A549 (cell line): ENCODE results near the gene SHISA3. TPM values are rescaled to one million over a fixed set of nuclear protein-coding genes. Genes with fewer than 3 reads are reported as not detected.
"Not testable (repeated sequence)": the region's sequence is repeated elsewhere in the genome, so short reads cannot be mapped to it uniquely, and the experiment has no call there.

Experiments
- ATAC-seq, 2 experiments: fragments of 200-7000 bp in 1 of 2; fragments of >200 bp in 1 of 2; cut with Nextera tagmentation in 1 of 2; cut with Tn5 transposase in 1 of 2; 3 replicates each; pipeline versions ENCODE4 v1.8.0 to v1.9.1; 2018 to 2020; ENCODE audit warnings: mild to moderate bottlenecking in 1 of 2, moderate library complexity in 1 of 2
- CTCF ChIA-PET: fragments of 300-600 bp; sonication (Branson Sonifier 250); formaldehyde crosslinking; extraction: SDS; loops from one replicate; lab custom pipeline; 2021; ENCODE audit warnings: antibody characterized with exemption, inconsistent platforms; lab: Yijun Ruan, JAX
- POLR2A ChIA-PET: fragments of 350-600 bp; formaldehyde crosslinking; extraction: SDS; loops from one replicate; lab custom pipeline; 2021; ENCODE audit warnings: antibody characterized with exemption, inconsistent platforms; lab: Yijun Ruan, JAX
- DNase-seq, 2 experiments: peaks; one replicate each; pipeline versions ENCODE4 v3.0.0 to v3.0.0-alpha.2; 2011 to 2016; ENCODE audit warnings: low read depth in 1 of 2, low spot score in 1 of 2
- FAIRE-seq: peaks from 2 replicates; lab custom pipeline; 2011; peaks lifted over from hg19 to GRCh38; lab: Jason Lieb, UNC
- H3K27ac ChIP-seq, 2 experiments: fragments of >200 bp; sonication (Bioruptor Twin); formaldehyde crosslinking; 3 replicates each; pipeline ENCODE4 v1.5.1; 2016 to 2017
- H3K4me1 ChIP-seq: fragments of >200 bp; sonication (Bioruptor Twin); formaldehyde crosslinking; 3 replicates; pipeline ENCODE4 v1.6.1; 2016
- H3K4me2 ChIP-seq: fragments of >200 bp; sonication (Bioruptor Twin); formaldehyde crosslinking; 3 replicates; pipeline ENCODE4 v1.6.1; 2016
- H3K4me3 ChIP-seq: fragments of >200 bp; sonication (Bioruptor Twin); formaldehyde crosslinking; 3 replicates; pipeline ENCODE4 v1.5.1; 2016
- H3K9me3 ChIP-seq: fragments of >200 bp; sonication (Bioruptor Twin); formaldehyde crosslinking; 3 replicates; pipeline ENCODE4 v1.6.1; 2016
- CEBPB ChIP-seq, 2 experiments: fragments of >200 bp in 1 of 2; sonication (Bioruptor Twin) in 1 of 2; formaldehyde crosslinking in 1 of 2; IDR thresholded peaks; 2 replicates each; pipeline ENCODE4 v1.6.1; 2012 to 2016
- EHF ChIP-seq: fragments of 250-450 bp; sonication (Bioruptor Pico); IDR thresholded peaks from 2 replicates; pipeline ENCODE4 v1.5.0; 2020; ENCODE audit warnings: mild to moderate bottlenecking
- FOSB ChIP-seq: fragments of 250-450 bp; sonication (Bioruptor Pico); IDR thresholded peaks from 2 replicates; pipeline ENCODE4 v1.5.0; 2020; ENCODE audit warnings: mild to moderate bottlenecking, moderate library complexity
- FOSL2 ChIP-seq, 2 experiments: fragments of 450-650 bp in 1 of 2; fragments of >200 bp in 1 of 2; sonication (Bioruptor Twin) in 1 of 2; formaldehyde crosslinking; IDR thresholded peaks; 2 replicates each; pipeline versions ENCODE4 v1.5.0 to v1.6.1; 2016 to 2020; ENCODE audit warnings: mild to moderate bottlenecking in 1 of 2, moderate library complexity in 1 of 2
- GATA3 ChIP-seq: IDR thresholded peaks from 2 replicates; pipeline ENCODE4 v1.6.1; 2012; ENCODE audit warnings: borderline replicate concordance
- HMGXB4 ChIP-seq: fragments of 250-450 bp; sonication (Bioruptor Pico); IDR thresholded peaks from 2 replicates; pipeline ENCODE4 v1.5.0; 2021; ENCODE audit warnings: mild to moderate bottlenecking, moderate library complexity, borderline replicate concordance
- HOXA7 ChIP-seq: fragments of 250-450 bp; sonication (Bioruptor Pico); IDR thresholded peaks from 2 replicates; pipeline ENCODE4 v1.5.0; 2020; ENCODE audit warnings: mild to moderate bottlenecking, moderate library complexity
- HOXB13 ChIP-seq: fragments of 250-450 bp; sonication (Bioruptor Pico); IDR thresholded peaks from 2 replicates; pipeline ENCODE4 v1.5.0; 2020; ENCODE audit warnings: low read depth, mild to moderate bottlenecking, moderate library complexity
- MAFK ChIP-seq: fragments of 450-650 bp; IDR thresholded peaks from 2 replicates; pipeline ENCODE4 v1.6.1; 2014; ENCODE audit not compliant: partially characterized antibody
- MAX ChIP-seq: IDR thresholded peaks from 2 replicates; pipeline ENCODE4 v1.6.1; 2012
- MAZ ChIP-seq: fragments of 150-350 bp; IDR thresholded peaks from 2 replicates; pipeline ENCODE4 v1.6.1; 2014; ENCODE audit warnings: antibody characterized with exemption, low read depth, low read length, borderline replicate concordance
- MYC ChIP-seq: IDR thresholded peaks from 2 replicates; pipeline ENCODE4 v1.6.1; 2012; ENCODE audit warnings: mild to moderate bottlenecking, inconsistent platforms, low read length, improper control_type of control experiment, borderline replicate concordance
- NR3C1 ChIP-seq: fragments of >200 bp; sonication (Bioruptor Twin); formaldehyde crosslinking; IDR thresholded peaks from 3 replicates; pipeline ENCODE4 v1.6.1; 2017
- PBX3 ChIP-seq: IDR thresholded peaks from 2 replicates; pipeline ENCODE4 v1.6.1; 2012
- POLR2AphosphoS2 ChIP-seq: conservative IDR thresholded peaks from 2 replicates; pipeline ENCODE4 v1.6.1; 2012; ENCODE audit warnings: low read length, improper control_type of control experiment, inconsistent platforms
- RAD21 ChIP-seq, 2 experiments: fragments of >200 bp in 1 of 2; sonication (Bioruptor Twin) in 1 of 2; formaldehyde crosslinking in 1 of 2; IDR thresholded peaks in 1 of 2; conservative IDR thresholded peaks in 1 of 2; 2 replicates in 1 of 2; 3 replicates in 1 of 2; pipeline ENCODE4 v1.6.1; 2012 to 2018; ENCODE audit warnings: inconsistent platforms in 1 of 2
- RNF2 ChIP-seq: fragments of 200-600 bp; sonication (generic); IDR thresholded peaks from 2 replicates; pipeline ENCODE4 v1.6.1; 2016; ENCODE audit warnings: low read depth, mild to moderate bottlenecking, antibody characterized with exemption, moderate library complexity, borderline replicate concordance
- SMC3 ChIP-seq: fragments of >200 bp; sonication (Bioruptor Twin); formaldehyde crosslinking; IDR thresholded peaks from 3 replicates; pipeline ENCODE4 v1.6.1; 2018; ENCODE audit warnings: inconsistent platforms
- SREBF2 ChIP-seq: fragments of 450-650 bp; IDR thresholded peaks from 2 replicates; pipeline ENCODE4 v1.6.1; 2014; ENCODE audit warnings: mild to moderate bottlenecking, moderate library complexity
- TP53 ChIP-seq: fragments of 250-450 bp; sonication (Bioruptor Pico); IDR thresholded peaks from 2 replicates; pipeline ENCODE4 v1.5.0; 2021; ENCODE audit warnings: mild to moderate bottlenecking, moderate library complexity
- ZFP36 ChIP-seq: fragments of 450-650 bp; IDR thresholded peaks from 2 replicates; pipeline ENCODE4 v1.6.1; 2014; ENCODE audit warnings: borderline replicate concordance; ENCODE audit not compliant: partially characterized antibody
- WGBS: methylation state at CpG from one replicate; pipeline ENCODE4 v1.1.6; 2017; ENCODE audit errors: missing lambda C conversion rate; 5-methylcytosine and 5-hydroxymethylcytosine counted together
- polyA plus RNA-seq, 4 experiments: library from polyadenylated mRNA; depleted of rRNA in 3 of 4; stranded (reverse); fragments of >200 nt; fragmentation: RNase III in 1 of 4; extraction: RNeasy Plus Mini Kit Qiagen cat#74134 plus additional on column Dnase treatment in 1 of 4; gene quantifications; 2 replicates in 3 of 4; 3 replicates in 1 of 4; pipeline ENCODE4 v1.2.3, GENCODE V29; 2011 to 2017
- TF ChIP-seq, protein P1 (sequence below): fragments of >200 bp; sonication (Bioruptor Twin); formaldehyde crosslinking; IDR thresholded peaks from 3 replicates; pipeline ENCODE4 v1.5.1; 2016
- TF ChIP-seq, protein P2 (sequence below): fragments of 200-600 bp; sonication (generic); IDR thresholded peaks from 2 replicates; pipeline ENCODE4 v1.6.1; 2016; ENCODE audit warnings: antibody characterized with exemption, mild to moderate bottlenecking, moderate library complexity

SHISA3 gene
- polyA plus RNA-seq, 2 of the 4 experiments (the other 2 are of a cell fraction), result not detected

DNA sequence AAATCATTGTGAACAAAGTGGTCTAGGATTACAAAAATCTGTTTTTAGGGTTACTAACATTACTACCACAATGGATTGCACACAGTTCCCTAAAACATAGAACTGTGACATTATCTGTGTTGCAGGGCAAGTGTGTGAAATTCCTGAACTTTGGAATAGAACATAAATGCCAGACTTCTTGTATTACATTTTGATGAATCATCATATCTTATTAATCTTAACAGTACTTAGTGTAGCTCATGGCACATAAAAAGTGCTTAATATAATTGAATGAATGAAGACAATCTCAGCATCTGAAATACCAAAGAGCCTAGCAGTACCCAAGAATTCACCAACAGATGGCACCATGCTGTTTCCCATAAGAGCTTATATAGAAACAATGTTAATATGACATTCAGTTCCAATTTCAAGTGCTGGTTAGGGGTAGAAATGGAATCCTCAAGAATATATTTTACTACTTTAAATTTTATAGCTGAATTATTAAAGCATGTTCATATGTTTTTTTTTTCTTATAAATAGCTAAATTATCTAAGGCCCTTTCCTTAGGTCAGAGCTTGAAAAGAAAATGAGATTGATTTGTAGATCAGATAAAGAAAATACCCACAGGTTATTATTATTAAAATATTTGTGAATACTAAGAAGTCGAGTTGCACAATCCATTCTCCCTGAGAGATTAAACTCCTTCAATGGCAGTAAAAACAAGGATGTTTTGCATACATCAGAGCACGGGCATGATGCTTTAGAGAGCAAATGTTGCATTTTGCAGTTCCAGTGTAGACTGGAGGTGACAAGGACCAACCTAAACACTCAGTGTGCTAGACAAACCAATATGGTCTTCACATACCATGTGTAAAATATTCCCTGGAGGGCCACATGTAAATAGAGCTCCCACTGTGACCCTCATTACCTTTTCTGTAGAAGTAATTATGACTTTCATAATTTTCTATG lies 25.7 kb upstream of the SHISA3 start:
- TF ChIP-seq MAZ, result no peak
- TF ChIP-seq MAFK, result peak; percentile 87
- TF ChIP-seq, protein P1, sequence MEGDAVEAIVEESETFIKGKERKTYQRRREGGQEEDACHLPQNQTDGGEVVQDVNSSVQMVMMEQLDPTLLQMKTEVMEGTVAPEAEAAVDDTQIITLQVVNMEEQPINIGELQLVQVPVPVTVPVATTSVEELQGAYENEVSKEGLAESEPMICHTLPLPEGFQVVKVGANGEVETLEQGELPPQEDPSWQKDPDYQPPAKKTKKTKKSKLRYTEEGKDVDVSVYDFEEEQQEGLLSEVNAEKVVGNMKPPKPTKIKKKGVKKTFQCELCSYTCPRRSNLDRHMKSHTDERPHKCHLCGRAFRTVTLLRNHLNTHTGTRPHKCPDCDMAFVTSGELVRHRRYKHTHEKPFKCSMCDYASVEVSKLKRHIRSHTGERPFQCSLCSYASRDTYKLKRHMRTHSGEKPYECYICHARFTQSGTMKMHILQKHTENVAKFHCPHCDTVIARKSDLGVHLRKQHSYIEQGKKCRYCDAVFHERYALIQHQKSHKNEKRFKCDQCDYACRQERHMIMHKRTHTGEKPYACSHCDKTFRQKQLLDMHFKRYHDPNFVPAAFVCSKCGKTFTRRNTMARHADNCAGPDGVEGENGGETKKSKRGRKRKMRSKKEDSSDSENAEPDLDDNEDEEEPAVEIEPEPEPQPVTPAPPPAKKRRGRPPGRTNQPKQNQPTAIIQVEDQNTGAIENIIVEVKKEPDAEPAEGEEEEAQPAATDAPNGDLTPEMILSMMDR, result peak; percentile 42
- peak; percentile 56 for TF ChIP-seq SMC3
- peak; percentile 40 to 41; a peak in 3 of 5 replicates for TF ChIP-seq RAD21 (conservative IDR thresholded peaks at IDR 0.05 in 1 of 2, IDR thresholded peaks at IDR 0.05 in 1 of 2)
- ATAC-seq, result peak in 1 of 2 experiments; percentile 63; a peak in 1 of 6 replicates
- WGBS, result 9% methylated on average over 2 of the region's 2 CpGs
- no peak overlapping the region for H3K27ac ChIP-seq
- H3K4me2 ChIP-seq, result no peak overlapping the region
- no peak overlapping the region for H3K4me3 ChIP-seq
- FAIRE-seq, result no peak
- DNase-seq, result peak; percentile 9 to 53
- no peaks in the 10 kb centered on the region for H3K4me1 ChIP-seq
- POLR2A ChIA-PET, result no interaction called here
- CTCF ChIA-PET, result interaction anchor here (0.6 to 6.2 kb wide), 15 partner anchors 9 to 155 kb away, joined by 3 to 42 read pairs (median 3); no protein-coding TSS in a partner anchor
- no peaks in the 10 kb centered on the region for H3K9me3 ChIP-seq

- DNase-seq, H3K4me1 ChIP-seq, H3K4me2 ChIP-seq, H3K9me3 ChIP-seq, FAIRE-seq, ATAC-seq, H3K27ac ChIP-seq, POLR2A ChIA-PET, H3K4me3 ChIP-seq: not testable (repeated sequence)
- CTCF ChIA-PET, result interaction anchor here (0.7 to 6.2 kb wide), 7 partner anchors 16 to 148 kb away, joined by 3 to 42 read pairs (median 3); no protein-coding TSS in a partner anchor
- 38% methylated on average over 6 of the region's 6 CpGs for WGBS
Observed at GRCh38 chr4:42372303-42372702, 25.0 kb upstream of the SHISA3 start.

- no peak overlapping the region for H3K27ac ChIP-seq
- CTCF ChIA-PET, result interaction anchor here (1.3 kb wide), 1 partner anchor 142 kb away, joined by 3 read pairs; no protein-coding TSS in a partner anchor
- FAIRE-seq, result no peak
- 18% methylated on average over 4 of the region's 4 CpGs for WGBS
- H3K9me3 ChIP-seq, result no peaks in the 10 kb centered on the region
- no peak overlapping the region for H3K4me3 ChIP-seq
- no peak overlapping the region for H3K4me2 ChIP-seq
- no peak for ATAC-seq
- POLR2A ChIA-PET, result no interaction called here
- TF ChIP-seq RNF2, result no peak
- TF ChIP-seq, protein P2, sequence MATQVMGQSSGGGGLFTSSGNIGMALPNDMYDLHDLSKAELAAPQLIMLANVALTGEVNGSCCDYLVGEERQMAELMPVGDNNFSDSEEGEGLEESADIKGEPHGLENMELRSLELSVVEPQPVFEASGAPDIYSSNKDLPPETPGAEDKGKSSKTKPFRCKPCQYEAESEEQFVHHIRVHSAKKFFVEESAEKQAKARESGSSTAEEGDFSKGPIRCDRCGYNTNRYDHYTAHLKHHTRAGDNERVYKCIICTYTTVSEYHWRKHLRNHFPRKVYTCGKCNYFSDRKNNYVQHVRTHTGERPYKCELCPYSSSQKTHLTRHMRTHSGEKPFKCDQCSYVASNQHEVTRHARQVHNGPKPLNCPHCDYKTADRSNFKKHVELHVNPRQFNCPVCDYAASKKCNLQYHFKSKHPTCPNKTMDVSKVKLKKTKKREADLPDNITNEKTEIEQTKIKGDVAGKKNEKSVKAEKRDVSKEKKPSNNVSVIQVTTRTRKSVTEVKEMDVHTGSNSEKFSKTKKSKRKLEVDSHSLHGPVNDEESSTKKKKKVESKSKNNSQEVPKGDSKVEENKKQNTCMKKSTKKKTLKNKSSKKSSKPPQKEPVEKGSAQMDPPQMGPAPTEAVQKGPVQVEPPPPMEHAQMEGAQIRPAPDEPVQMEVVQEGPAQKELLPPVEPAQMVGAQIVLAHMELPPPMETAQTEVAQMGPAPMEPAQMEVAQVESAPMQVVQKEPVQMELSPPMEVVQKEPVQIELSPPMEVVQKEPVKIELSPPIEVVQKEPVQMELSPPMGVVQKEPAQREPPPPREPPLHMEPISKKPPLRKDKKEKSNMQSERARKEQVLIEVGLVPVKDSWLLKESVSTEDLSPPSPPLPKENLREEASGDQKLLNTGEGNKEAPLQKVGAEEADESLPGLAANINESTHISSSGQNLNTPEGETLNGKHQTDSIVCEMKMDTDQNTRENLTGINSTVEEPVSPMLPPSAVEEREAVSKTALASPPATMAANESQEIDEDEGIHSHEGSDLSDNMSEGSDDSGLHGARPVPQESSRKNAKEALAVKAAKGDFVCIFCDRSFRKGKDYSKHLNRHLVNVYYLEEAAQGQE, result no peak
- no peak for TF ChIP-seq EHF (CRISPR knock-in tag)
- no peak for TF ChIP-seq PBX3
- no peak for TF ChIP-seq SREBF2
- no peak for TF ChIP-seq MAX
- no peak for TF ChIP-seq CEBPB (IDR thresholded peaks at IDR 0.05)
- TF ChIP-seq NR3C1, result no peak
- TF ChIP-seq HMGXB4 (CRISPR knock-in tag), result no peak
- no peak for TF ChIP-seq FOSL2 (IDR thresholded peaks at IDR 0.05)
- no peak for TF ChIP-seq FOSL2 (CRISPR knock-in tag; IDR thresholded peaks at IDR 0.05)
- TF ChIP-seq TP53 (CRISPR knock-in tag), result no peak
- TF ChIP-seq POLR2AphosphoS2, result no peak
- no peak for TF ChIP-seq HOXB13
- TF ChIP-seq FOSB, result no peak
- TF ChIP-seq MYC, result no peak
- TF ChIP-seq GATA3, result no peak
- TF ChIP-seq ZFP36, result no peak
- no peak for TF ChIP-seq HOXA7 (CRISPR knock-in tag)
- DNase-seq, result no peak
- no peaks in the 10 kb centered on the region for H3K4me1 ChIP-seq
Observed at GRCh38 chr4:42377497-42377896, 19.8 kb upstream of the SHISA3 start.
